Measurements from ENCODE around the gene XYLT1.
"Not testable (repeated sequence)": the region's sequence is repeated elsewhere in the genome, so short reads cannot be mapped to it uniquely, and the experiment has no call there.

Gene XYLT1, protein sequence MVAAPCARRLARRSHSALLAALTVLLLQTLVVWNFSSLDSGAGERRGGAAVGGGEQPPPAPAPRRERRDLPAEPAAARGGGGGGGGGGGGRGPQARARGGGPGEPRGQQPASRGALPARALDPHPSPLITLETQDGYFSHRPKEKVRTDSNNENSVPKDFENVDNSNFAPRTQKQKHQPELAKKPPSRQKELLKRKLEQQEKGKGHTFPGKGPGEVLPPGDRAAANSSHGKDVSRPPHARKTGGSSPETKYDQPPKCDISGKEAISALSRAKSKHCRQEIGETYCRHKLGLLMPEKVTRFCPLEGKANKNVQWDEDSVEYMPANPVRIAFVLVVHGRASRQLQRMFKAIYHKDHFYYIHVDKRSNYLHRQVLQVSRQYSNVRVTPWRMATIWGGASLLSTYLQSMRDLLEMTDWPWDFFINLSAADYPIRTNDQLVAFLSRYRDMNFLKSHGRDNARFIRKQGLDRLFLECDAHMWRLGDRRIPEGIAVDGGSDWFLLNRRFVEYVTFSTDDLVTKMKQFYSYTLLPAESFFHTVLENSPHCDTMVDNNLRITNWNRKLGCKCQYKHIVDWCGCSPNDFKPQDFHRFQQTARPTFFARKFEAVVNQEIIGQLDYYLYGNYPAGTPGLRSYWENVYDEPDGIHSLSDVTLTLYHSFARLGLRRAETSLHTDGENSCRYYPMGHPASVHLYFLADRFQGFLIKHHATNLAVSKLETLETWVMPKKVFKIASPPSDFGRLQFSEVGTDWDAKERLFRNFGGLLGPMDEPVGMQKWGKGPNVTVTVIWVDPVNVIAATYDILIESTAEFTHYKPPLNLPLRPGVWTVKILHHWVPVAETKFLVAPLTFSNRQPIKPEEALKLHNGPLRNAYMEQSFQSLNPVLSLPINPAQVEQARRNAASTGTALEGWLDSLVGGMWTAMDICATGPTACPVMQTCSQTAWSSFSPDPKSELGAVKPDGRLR

DNA sequence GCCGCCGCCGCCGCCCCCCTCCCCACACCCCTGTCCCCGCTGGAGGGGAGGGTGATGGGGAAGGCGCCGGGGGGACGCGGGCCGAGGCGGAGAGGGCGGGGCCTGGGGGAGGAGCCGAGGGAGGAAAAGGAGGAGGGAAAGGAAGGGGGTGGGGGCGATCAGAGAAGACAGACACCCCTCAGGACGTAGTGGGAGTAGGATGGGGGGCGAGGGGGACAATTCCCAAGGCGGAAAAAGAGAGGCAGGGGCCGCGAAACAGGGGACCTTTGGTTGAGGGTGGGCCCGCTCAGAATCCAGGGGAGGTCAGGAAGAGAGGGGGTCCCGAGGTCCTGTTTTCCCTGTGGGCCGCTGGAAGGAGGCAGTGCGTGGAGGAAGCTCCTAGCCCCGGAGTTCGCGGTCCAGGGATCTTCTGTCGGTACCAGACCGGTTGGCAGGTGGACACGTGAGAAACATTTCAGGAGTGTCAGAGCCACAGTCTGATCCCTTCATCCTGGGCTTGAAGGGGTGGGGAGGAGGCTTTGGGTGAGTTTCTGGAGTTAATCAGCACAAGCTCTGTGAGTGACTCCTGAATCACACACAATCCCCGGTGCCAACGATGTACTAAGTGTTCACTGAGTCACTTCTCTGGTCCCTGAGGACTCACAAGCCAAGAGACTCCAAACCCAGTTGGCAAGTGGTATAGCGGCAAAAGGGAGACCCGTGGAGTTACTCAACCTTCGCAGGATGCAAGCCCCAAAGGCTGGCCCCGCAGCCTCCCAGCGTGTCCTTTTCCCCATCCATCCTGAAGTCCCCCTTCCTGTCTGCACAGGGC is at the start of gene XYLT1:
Gene XYLT1 (minus strand): TSS at position 53 of the 811 bp plus-strand sequence. CDS start 164 bp downstream, outside the sequence.
- peak; percentile 43 to 56 for DNase-seq (ENCODE audit: low read depth in 2 of 2)

DNA sequence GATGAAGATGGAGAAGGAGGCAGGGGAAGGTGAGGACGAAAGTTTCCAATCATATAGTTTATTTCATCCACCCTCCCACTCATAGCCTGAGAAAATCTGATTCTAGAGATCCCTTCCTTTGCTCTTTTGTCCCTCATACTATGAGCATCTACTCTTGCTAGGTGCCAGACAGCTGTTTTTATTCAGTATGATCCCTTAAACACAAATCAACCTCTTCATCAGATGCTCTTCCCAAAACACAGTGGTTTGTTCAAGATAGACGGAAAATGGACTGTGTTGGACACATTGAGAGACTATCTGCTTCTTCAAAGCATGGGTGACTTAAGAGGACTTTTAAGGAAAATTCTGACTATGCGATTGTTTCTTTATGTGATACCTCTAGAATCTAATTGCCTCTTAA is 49.4 kb upstream of the XYLT1 start:
- DNase-seq (ENCODE audit: low read depth in 2 of 2): no peak

DNA sequence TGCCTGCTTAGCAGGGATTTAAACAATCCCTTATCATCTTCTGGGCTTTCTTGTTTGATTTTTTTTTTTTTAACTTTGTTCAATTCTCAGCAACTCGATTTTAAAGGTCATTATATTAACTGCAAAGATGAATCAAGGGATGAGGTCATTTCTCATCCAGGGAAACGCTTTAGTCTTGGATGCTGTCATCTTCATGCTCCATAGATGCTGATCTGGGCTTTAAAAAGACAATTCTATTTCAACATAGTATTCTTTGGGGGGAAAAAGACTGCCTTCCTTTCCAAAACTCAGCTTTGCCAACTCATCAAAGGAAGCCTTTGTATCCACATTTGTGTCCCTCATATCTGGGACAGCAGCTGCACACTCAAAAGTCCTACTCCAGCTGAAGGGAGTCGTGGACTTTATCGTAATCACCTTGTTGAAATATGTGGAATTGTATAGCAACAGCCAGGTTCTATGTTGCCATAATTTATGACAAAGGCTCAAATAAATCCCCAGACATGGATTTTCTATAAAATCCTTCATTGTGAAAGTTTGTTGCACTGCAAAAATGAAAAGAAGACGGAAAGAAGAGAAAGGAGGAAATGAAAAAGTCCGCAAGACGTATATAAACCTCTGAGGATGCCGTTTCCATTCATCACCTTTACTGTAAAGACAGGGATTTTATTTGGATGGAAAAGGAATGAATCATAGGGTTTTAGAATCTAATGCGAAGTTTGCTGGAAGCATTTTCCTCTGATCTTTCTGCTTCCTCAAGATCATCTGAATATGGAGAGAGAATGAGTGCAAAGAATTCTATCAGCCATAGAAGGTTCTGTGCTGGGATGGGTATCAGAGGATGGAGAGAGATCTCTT is 48.6 kb upstream of the XYLT1 start:
- DNase-seq (ENCODE audit: low read depth in 2 of 2): no peak

DNA sequence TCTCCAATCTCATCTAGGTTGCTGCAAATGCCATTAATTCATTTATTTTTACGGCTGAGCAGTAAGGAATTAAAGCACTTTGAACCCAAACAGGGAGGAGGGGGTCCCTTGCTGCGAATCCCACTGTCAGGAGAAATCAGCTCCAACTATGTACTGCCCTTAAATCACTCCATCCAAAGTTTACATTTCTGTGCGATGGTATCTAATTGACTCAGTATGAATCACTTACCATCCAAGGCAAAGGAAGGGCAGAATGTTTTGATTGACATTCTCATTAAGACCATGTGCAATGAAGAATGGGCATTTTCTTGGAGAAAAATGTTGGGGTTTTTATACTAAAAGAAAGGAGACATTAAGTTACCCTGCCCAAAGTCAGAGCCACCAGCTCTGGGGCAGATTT is 47.7 kb upstream of the XYLT1 start:
- DNase-seq (ENCODE audit: low read depth in 2 of 2): no peak

DNA sequence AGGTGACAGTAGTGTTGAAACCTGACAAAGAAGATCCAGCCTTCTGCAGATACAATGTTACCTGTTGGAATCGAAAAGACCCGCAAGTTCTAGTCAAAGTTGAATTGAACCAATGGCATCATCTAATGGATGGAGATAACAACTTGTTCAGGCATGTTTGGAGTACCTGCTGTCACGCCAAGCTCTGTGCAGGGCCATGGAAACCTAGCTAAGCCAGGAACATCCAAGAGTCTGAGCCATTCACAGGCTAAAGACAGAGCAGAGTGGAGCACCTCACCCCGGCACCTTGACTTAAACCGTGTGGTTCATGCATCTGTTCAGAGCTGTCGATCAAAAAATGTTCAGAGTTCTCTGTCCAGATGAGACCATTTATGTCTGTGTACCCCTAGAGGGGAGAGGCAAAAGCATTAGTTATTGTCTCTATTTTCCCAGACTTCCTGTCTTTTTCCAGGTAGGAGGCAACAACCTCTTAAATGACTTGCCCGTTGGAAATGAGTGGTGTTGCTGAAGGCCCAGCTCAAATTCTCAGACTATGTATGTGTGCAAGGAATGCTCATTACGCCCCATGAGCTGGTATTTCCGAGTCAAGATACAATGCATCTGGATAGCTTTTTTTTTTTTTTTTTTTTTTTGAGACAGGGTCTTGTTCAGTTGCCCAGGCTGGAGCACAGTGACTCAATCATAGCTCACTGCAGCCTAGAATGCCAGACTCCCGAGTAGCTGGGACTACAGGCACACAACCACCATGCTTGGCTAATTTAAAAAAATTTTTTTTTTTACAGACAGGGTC is 44.9 kb upstream of the XYLT1 start:
- no peak for DNase-seq (ENCODE audit: low read depth in 2 of 2)

DNA sequence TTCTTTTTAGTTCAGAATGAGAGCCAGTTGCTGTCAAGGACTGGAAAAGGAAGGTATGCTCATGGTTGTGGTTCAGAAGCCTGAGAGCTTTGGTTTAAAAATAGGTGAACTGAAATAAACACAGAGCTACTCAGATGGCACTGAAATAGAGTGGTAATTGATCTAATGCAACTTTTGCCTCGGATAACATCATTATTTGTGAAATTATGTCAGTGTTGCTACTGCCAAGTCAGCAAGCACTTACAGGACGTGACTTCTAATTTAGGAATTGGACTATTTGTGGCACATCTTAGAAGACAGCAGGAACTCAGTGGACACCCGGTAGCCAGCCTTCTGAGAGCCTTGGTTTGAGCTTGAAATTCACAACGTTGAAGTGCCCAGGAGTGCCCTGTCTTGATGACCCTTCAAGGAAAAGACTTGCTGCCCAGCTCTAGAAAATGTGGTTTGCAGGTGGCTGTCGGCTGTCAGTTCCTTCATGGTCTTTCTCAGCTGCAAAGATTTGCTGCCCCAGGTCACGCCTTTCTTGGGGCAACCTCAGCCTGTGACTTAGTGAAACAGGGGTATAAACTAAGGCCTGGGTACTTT is 42.0 kb upstream of the XYLT1 start:
- DNase-seq (ENCODE audit: low read depth in 2 of 2): no peak

DNA sequence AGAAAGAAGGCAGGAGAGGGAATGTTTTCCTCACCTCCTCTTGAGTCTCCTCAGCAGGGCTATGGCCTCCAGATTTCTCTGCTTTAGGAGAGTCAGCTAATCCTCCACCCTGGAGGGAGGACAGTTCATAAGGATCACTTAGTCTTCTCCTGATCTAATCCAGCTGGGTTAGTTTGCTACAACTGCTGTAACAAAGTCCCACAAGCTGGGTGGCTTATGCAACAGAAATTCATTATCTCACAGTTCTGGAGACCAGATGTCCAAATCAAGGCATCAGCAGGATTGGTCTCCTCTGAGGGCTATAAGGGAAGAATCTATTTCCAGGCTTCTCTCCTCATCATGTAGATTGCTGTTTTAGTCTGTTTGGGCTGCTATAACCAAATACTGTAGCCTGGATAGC is 40.6 kb upstream of the XYLT1 start:
- no peak for DNase-seq (ENCODE audit: low read depth in 2 of 2)

DNA sequence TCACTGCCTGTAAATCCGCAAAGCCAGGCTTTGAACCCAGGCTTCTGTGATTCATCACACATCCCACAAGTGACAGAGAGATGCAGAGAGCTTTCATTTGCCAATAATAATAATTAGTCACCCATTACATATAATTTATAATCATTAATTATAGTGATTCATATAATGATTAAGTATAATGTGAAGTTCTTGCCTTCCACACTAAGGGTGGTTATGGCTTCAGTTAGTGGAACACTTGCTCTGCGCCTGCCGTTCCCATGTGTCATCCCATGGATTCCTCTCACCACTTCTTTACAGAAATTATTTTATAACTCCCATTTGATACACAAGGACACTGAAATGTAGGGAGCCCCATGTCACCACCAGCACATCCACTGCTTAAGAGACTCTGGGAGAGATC is 39.8 kb upstream of the XYLT1 start:
- no peak for DNase-seq (ENCODE audit: low read depth in 2 of 2)

DNA sequence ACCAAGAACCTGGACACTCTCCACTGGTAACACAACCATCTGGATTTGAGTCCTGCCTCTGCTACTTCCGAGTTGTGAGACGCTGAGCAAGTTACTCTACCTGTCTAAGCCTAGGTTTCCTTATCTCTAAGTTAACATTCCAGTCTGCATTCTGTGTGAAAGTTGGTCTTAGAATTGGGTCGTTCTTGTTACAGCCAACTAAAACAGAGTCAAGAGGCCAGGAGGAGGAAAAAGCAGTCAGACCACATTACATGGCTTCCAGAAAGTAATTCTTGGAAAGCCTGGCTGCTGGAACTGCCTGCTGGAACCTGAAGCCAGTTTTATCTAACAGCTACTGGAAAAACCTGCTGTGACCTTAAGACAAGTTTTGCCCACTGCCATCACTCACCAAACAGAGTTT is 38.4 kb upstream of the XYLT1 start:
- no peak for DNase-seq (ENCODE audit: low read depth in 2 of 2)

DNA sequence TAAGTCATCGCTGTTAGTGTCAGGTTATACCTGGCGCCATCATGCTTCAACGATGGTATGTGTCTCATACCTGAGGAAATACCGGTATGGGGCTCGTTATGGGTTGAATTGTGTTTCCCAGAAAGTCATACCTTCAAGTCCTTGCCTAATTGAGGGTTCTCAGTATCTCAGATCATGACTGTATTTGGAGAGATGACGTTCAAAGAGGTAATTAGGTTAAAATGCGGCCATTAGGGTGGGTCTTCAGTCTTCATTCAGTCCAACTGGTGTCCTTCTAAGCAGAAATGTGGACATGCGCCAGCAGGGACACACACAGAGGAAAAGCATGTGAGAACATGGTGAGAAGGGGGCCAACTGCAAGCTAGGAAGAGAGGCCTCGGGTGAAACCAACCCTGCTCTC is 37.5 kb upstream of the XYLT1 start:
- no peak for DNase-seq (ENCODE audit: low read depth in 2 of 2)

DNA sequence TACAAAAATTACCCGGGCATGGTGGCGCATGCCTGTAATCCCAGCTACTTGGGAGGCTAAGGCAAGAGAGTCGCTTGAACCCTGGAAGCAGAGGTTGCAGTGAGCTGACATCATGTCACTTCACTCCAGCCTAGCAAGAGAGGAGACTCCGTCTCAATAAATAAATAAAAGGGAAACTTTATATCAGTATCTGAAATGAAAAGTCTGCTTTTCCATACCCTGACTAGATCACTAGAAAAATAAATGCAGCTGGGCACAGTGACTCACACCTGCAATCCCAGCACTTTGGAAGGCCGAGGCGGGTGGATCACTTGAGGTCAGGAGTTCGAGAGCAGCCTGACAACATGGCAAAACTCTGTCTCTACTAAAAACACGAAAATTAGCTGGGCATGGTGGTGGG is 36.8 kb upstream of the XYLT1 start:
- DNase-seq (ENCODE audit: low read depth in 2 of 2): not testable (repeated sequence)

DNA sequence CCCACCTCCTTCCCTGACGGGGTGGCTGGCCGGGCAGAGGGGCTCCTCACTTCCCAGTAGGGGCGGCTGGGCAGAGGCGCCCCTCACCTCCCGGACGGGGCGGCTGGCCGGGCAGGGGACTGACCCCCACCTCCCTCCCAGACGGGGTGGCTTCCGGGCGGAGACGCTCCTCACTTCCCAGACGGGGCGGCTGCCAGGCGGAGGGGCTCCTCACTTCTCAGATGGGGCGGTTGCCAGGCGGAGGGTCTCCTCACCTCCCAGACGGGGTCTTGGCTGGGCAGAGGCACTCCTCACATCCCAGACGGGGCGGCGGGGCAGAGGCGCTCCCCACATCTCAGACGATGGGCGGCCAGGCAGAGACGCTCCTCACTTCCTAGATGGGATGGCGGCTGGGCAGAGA is 35.1 kb upstream of the XYLT1 start:
- DNase-seq (ENCODE audit: low read depth in 2 of 2): not testable (repeated sequence)

DNA sequence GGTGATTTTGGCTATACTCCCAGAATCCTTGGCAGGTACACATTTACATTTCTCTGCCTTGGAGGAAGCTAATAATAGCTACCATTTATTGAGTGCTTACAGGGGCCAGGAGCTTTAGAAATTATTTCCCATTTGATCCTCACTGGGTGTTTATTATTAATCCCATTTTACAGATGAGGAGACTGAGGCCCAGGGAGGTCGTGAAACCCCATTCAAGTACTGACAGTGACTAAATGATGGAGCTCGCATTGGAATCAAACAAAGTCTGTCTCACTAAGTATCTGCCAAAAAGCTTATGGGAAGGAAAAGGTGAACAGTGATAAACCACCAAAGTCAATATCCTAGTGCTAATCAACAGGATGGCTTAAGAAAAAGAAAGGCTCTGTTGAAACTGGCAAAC is 33.3 kb upstream of the XYLT1 start:
- no peak for DNase-seq (ENCODE audit: low read depth in 2 of 2)

DNA sequence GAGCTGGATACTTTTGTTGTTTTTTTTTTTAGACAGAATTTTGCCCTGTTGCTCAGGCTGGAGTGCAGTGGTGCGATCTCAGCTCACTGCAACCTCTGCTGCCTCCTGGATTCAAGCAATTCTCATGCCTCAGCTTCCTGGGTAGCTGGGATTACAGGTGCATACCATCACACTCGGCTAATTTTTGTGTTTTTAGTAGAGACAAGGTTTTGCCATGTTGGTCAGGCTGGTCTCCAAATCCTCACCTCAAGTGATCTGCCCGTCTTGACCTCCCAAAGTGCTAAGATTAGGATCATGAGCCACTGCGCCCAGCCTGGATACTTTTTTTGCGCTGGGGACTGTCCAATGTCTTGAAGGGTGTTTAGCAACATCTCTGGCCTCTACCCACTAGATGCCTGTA is 32.6 kb upstream of the XYLT1 start:
- DNase-seq (ENCODE audit: low read depth in 2 of 2): no peak

DNA sequence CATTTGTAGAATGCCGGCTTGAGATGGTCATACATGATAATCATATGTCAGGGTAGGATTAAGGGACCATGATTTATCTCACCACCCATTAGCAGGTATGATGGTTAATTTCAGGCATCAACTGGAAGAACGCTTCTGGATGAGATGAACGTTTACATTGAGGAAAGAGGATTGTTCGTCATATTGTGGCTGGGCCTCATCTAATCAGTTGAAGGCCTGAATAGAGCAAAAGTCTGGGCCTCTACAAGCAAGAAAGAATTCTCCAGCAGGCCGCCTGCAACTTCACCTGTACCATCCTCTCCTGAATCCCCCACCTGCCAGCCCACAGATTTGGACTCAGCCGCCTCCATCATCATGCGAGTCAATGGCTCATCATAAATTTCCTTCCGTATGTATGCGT is 30.6 kb upstream of the XYLT1 start:
- no peak for DNase-seq (ENCODE audit: low read depth in 2 of 2)

DNA sequence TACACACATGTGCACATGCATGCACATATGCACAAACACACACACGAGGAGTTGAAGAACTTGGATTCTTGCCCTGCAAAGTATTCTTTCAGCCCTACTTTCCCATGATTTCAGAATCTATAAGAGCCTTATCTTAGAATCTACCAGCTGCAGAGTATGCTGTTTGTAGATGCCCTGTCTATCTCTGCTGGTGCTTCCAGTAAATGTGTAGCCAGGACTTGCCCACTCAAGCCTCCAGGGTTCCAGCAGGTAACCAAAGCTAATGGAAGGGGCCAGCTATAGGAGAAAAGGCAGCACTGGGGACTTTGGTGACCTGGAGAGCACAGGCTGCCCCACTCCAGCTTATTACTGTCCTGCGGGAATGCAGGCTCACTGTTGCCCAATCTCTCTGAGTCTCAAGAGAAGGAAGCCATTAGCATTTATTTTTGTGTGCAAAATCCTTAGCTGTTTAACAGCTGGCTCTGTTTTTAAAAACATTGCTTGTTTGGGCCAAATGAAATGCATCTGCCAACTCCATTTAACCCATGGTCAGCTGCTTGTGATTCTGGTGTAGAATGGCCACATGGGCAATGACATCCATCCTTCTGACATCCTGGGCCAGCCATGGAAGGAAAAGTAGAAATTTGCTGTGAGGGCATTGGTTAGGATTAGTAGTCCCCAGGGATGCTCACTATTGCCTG is 28.6 kb upstream of the XYLT1 start:
- DNase-seq (ENCODE audit: low read depth in 2 of 2): no peak

DNA sequence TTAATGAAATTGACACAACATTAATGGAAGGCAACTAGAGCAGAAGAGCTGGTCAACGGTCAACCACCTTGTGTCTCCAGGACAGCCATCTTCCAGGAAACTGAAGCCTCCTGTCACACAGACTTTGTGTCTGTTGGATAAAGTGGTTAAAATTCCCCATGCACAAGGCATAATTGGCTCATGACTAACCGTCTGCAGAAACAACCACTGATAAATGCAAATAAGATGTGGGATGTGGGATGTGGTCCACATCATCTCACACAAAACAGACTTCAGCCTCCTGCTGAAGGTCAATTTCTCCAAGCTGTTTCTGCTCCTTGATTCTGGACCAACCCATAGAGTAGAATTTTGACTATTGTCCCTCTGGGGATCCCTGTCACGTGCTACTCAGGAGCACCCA is 26.9 kb upstream of the XYLT1 start:
- DNase-seq (ENCODE audit: low read depth in 2 of 2): no peak

DNA sequence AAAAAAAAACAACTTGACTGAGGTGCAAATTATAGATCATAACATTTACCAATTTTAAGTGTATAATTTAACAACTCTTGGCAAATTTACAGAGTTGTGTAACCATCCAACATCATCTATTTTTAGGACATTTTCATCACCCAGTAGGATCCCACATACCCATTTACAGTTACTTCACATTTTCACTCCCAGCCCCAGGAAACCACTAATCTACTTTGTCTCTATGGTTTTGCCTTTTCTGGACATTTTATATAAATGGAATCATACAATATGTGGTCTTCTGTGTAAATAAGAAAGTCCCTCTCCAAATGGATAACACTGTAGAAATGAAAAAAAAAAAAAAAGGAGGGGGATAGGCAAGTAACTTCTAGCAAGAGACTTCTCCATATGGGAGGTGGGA is 26.1 kb upstream of the XYLT1 start:
- DNase-seq (ENCODE audit: low read depth in 2 of 2): no peak

DNA sequence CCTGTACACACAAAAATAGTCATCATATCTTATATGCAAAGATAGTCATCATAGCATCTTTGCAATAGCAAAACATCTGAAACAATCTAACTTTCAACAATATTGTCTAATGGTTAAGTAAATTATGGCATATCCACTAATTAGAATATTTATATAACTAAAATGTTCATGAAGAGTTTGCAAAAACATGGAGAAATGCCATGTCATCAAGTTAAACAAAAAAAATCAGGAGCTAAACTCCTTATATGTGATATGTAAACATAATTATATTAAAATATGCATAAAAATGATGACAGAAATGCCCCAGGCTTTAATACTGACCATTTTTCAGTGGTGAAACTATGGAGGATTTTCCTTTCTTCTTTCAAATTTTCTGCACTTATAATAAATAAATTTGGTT is 22.3 kb upstream of the XYLT1 start:
- no peak for DNase-seq (ENCODE audit: low read depth in 2 of 2)

Data from stimulated activated CD4-positive, alpha-beta T cell treated with anti-CD3 and anti-CD28 coated beads, Interleukin-1b, Interleukin-23, amount 100 ng/mL, for 4 hours (primary cell).